Measurements from ENCODE around the gene SPN. TPM values are rescaled to one million over a fixed set of nuclear protein-coding genes. Genes with fewer than 3 reads are reported as not detected.
"Not testable (repeated sequence)": the region's sequence is repeated elsewhere in the genome, so short reads cannot be mapped to it uniquely, and the experiment has no call there.

Gene SPN
- total RNA-seq (2022), result not detected in 2 replicates
- not detected for Bru-seq, nascent RNA
- not detected for BruChase-seq, experiment 1, labeled RNA remaining after a 6-hour chase
- BruChase-seq, experiment 2, labeled RNA remaining after a 2-hour chase, result percentile 9 among the genes with signal in this experiment
- long read RNA-seq, result 0 reads

- no peak within 1 kb of the TSS for H3K4me3 Mint-ChIP-seq (ENCODE audit: low read depth, unreplicated experiment)
- BruUV-seq (replicated peaks), result no TSS peak
- no peak for TF ChIP-seq CTCF (IDR thresholded peaks at IDR 0.05; ENCODE audit: unreplicated experiment)
- H3K27me3 Mint-ChIP-seq (ENCODE audit: unreplicated experiment), result peaks cover 14% of the 10 kb centered on the region
- intact Hi-C loops (cut with micrococcal nuclease; ENCODE audit: unreplicated experiment), result no loop called here
- CTCF ChIA-PET, result interaction anchor here (0.6 to 1.6 kb wide), 2 partner anchors 12 to 642 kb away, joined by 3 read pairs; no protein-coding TSS in a partner anchor
- DNase-seq, result no peak
- no peak within 1 kb of the TSS for H3K27ac Mint-ChIP-seq (ENCODE audit: unreplicated experiment)
- H3K36me3 Mint-ChIP-seq (ENCODE audit: insufficient read depth, unreplicated experiment), result no peaks in the 10 kb centered on the region
- no peaks in the 10 kb centered on the region for H3K9me3 Mint-ChIP-seq (ENCODE audit: low read depth, unreplicated experiment)
- H3K4me1 Mint-ChIP-seq (ENCODE audit: low read depth, unreplicated experiment), result peaks cover 8% of the 10 kb centered on the region
Measured at GRCh38 chr16:29663016-29663806, at the start of gene SPN. Gene SPN, plus strand, starts transcription at chr16:29663247. Its CDS starts 482 bp downstream, at chr16:29663729.

- H3K36me3 Mint-ChIP-seq (ENCODE audit: insufficient read depth, unreplicated experiment), result peaks cover 43% of the 10 kb centered on the region
- H3K27me3 Mint-ChIP-seq (ENCODE audit: unreplicated experiment); H3K9me3 Mint-ChIP-seq (ENCODE audit: low read depth, unreplicated experiment); intact Hi-C loops (cut with micrococcal nuclease; ENCODE audit: unreplicated experiment); BruUV-seq (replicated peaks); H3K4me1 Mint-ChIP-seq (ENCODE audit: low read depth, unreplicated experiment); CTCF ChIA-PET: not testable (repeated sequence)
- peak; percentile 96 for DNase-seq
- H3K27ac Mint-ChIP-seq (ENCODE audit: unreplicated experiment), result peak overlapping the region; percentile 96
- H3K4me3 Mint-ChIP-seq (ENCODE audit: low read depth, unreplicated experiment), result peak overlapping the region; percentile 91
Measured at GRCh38 chr16:29613307-29614057, 49.6 kb upstream of the SPN start.

GRCh38 chr16:29614691-29615314 lies 48.2 kb upstream of the SPN start:
- intact Hi-C loops (cut with micrococcal nuclease; ENCODE audit: unreplicated experiment); H3K27ac Mint-ChIP-seq (ENCODE audit: unreplicated experiment); H3K9me3 Mint-ChIP-seq (ENCODE audit: low read depth, unreplicated experiment); H3K27me3 Mint-ChIP-seq (ENCODE audit: unreplicated experiment); CTCF ChIA-PET; DNase-seq; BruUV-seq (replicated peaks); H3K4me1 Mint-ChIP-seq (ENCODE audit: low read depth, unreplicated experiment): not testable (repeated sequence)
- H3K4me3 Mint-ChIP-seq (ENCODE audit: low read depth, unreplicated experiment), result peak overlapping the region; percentile 12
- H3K36me3 Mint-ChIP-seq (ENCODE audit: insufficient read depth, unreplicated experiment), result peaks cover 34% of the 10 kb centered on the region

- H3K27me3 Mint-ChIP-seq (ENCODE audit: unreplicated experiment); DNase-seq; H3K4me1 Mint-ChIP-seq (ENCODE audit: low read depth, unreplicated experiment); H3K27ac Mint-ChIP-seq (ENCODE audit: unreplicated experiment); H3K9me3 Mint-ChIP-seq (ENCODE audit: low read depth, unreplicated experiment); CTCF ChIA-PET; H3K4me3 Mint-ChIP-seq (ENCODE audit: low read depth, unreplicated experiment); BruUV-seq (replicated peaks); intact Hi-C loops (cut with micrococcal nuclease; ENCODE audit: unreplicated experiment): not testable (repeated sequence)
- H3K36me3 Mint-ChIP-seq (ENCODE audit: insufficient read depth, unreplicated experiment), result peaks cover 26% of the 10 kb centered on the region
Measured at GRCh38 chr16:29616127-29616526, 46.9 kb upstream of the SPN start.

- H3K27me3 Mint-ChIP-seq (ENCODE audit: unreplicated experiment); CTCF ChIA-PET; H3K9me3 Mint-ChIP-seq (ENCODE audit: low read depth, unreplicated experiment); intact Hi-C loops (cut with micrococcal nuclease; ENCODE audit: unreplicated experiment); BruUV-seq (replicated peaks); H3K27ac Mint-ChIP-seq (ENCODE audit: unreplicated experiment); H3K4me1 Mint-ChIP-seq (ENCODE audit: low read depth, unreplicated experiment); H3K36me3 Mint-ChIP-seq (ENCODE audit: insufficient read depth, unreplicated experiment); H3K4me3 Mint-ChIP-seq (ENCODE audit: low read depth, unreplicated experiment): not testable (repeated sequence)
- DNase-seq, result peak; percentile 31
Measured at GRCh38 chr16:29620591-29620990, 42.5 kb upstream of the SPN start.

- H3K4me3 Mint-ChIP-seq (ENCODE audit: low read depth, unreplicated experiment); BruUV-seq (replicated peaks); H3K27ac Mint-ChIP-seq (ENCODE audit: unreplicated experiment); H3K27me3 Mint-ChIP-seq (ENCODE audit: unreplicated experiment); H3K4me1 Mint-ChIP-seq (ENCODE audit: low read depth, unreplicated experiment); H3K9me3 Mint-ChIP-seq (ENCODE audit: low read depth, unreplicated experiment); H3K36me3 Mint-ChIP-seq (ENCODE audit: insufficient read depth, unreplicated experiment); intact Hi-C loops (cut with micrococcal nuclease; ENCODE audit: unreplicated experiment); DNase-seq; CTCF ChIA-PET: not testable (repeated sequence)
Measured at GRCh38 chr16:29622738-29623137, 40.3 kb upstream of the SPN start.

- intact Hi-C loops (cut with micrococcal nuclease; ENCODE audit: unreplicated experiment); H3K27me3 Mint-ChIP-seq (ENCODE audit: unreplicated experiment); H3K27ac Mint-ChIP-seq (ENCODE audit: unreplicated experiment); DNase-seq; H3K4me1 Mint-ChIP-seq (ENCODE audit: low read depth, unreplicated experiment); H3K9me3 Mint-ChIP-seq (ENCODE audit: low read depth, unreplicated experiment); H3K36me3 Mint-ChIP-seq (ENCODE audit: insufficient read depth, unreplicated experiment); H3K4me3 Mint-ChIP-seq (ENCODE audit: low read depth, unreplicated experiment); CTCF ChIA-PET; BruUV-seq (replicated peaks): not testable (repeated sequence)
Measured at GRCh38 chr16:29623253-29623652, 39.8 kb upstream of the SPN start.

- H3K9me3 Mint-ChIP-seq (ENCODE audit: low read depth, unreplicated experiment); H3K4me1 Mint-ChIP-seq (ENCODE audit: low read depth, unreplicated experiment): not testable (repeated sequence)
Measured at GRCh38 chr16:29625114-29625513, 37.9 kb upstream of the SPN start.

More at GRCh38 chr16:29625114-29625513, 37.9 kb upstream of the SPN start:
- H3K27me3 Mint-ChIP-seq (ENCODE audit: unreplicated experiment); H3K4me3 Mint-ChIP-seq (ENCODE audit: low read depth, unreplicated experiment); BruUV-seq (replicated peaks); H3K36me3 Mint-ChIP-seq (ENCODE audit: insufficient read depth, unreplicated experiment); H3K27ac Mint-ChIP-seq (ENCODE audit: unreplicated experiment); intact Hi-C loops (cut with micrococcal nuclease; ENCODE audit: unreplicated experiment); DNase-seq; CTCF ChIA-PET: not testable (repeated sequence)

Data from Calu3 (cell line).